Skin epidermis (tissue), 12 donors: ENCODE results near the gene LANCL2.
A peak's percentile ranks its signal among the peaks of the same experiment; 100 is the strongest.

ENCODE experiments used
- H3K27ac ChIP-seq, 21 experiments: fragments of 200-600 bp; sonication (generic) in 11 of 21; one replicate each; pipeline ENCODE4 v1.5.0; 2020; ENCODE audit warnings: mild to moderate bottlenecking in 3 of 21, inconsistent platforms in 2 of 21, moderate library complexity in 2 of 21
- H3K4me3 ChIP-seq, 7 experiments: fragments of 200-600 bp; sonication (generic) in 2 of 7; one replicate each; pipeline ENCODE4 v1.5.0; 2020; ENCODE audit warnings: inconsistent platforms in 2 of 7, mild to moderate bottlenecking in 2 of 7, moderate library complexity in 1 of 7

The LANCL2 gene

GRCh38 chr7:55478700-55479099, 113.6 kb downstream of the LANCL2 start:
- H3K4me3 ChIP-seq = no peak overlapping the region
- peak overlapping the region in 3 of 21 experiments; percentile 0 to 26 (median 21) for H3K27ac ChIP-seq

- Histone ChIP-seq H3K4me3 (no peak overlapping the region), H3K27ac (no peak overlapping the region)
Measured at GRCh38 chr7:55481155-55481554, 116.0 kb downstream of the LANCL2 start.

- Histone ChIP-seq H3K4me3 (no peak overlapping the region), H3K27ac (no peak overlapping the region)
Measured at GRCh38 chr7:55483046-55483445, 117.9 kb downstream of the LANCL2 start.
